ENCODE data around the gene IKBKE.

The IKBKE gene

DNA sequence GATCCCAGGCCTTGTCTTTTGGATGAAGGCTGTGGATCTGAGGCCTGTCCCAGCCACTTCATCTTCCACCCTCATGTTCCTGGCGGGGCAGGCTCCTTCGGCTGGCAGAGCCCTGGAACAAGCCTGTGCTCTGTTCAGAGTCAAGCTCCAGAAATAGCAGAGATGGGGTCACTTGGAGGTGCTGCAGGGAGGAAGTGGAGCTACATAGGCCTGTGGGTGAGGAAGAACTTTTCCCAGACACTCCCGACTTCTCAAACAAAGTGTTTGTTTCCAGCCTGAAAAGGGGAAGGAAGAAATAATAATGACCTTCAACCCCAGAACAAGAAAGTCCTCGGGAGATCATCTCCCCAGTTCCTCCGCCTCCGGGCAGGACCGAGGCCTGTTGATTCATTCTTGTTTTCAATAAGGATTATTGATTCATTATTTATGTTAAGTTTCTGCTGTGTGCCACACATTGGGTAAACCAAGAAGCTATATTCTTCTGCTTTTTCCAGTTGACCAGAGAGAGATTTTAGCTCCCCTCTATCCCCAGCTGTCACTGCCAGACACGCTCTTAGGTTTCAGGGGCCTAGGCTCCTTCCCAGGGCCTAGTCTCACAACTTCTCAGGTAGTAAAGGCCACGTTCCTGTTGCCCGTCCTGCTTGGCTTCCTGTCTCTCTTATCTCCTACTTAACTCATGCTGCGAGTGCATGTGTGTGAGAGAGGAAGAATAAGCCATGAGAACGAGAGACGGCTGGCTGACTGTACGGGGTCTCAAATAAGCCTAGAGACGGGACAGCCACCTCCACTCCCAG lies 16.9 kb downstream of the IKBKE start:
- no peak for DNase-seq (ENCODE audit: low read depth)
- no peak overlapping the region for H3K4me3 ChIP-seq (ENCODE audit: control insufficient read depth, low read depth, low read length)
- TF ChIP-seq, protein P1, sequence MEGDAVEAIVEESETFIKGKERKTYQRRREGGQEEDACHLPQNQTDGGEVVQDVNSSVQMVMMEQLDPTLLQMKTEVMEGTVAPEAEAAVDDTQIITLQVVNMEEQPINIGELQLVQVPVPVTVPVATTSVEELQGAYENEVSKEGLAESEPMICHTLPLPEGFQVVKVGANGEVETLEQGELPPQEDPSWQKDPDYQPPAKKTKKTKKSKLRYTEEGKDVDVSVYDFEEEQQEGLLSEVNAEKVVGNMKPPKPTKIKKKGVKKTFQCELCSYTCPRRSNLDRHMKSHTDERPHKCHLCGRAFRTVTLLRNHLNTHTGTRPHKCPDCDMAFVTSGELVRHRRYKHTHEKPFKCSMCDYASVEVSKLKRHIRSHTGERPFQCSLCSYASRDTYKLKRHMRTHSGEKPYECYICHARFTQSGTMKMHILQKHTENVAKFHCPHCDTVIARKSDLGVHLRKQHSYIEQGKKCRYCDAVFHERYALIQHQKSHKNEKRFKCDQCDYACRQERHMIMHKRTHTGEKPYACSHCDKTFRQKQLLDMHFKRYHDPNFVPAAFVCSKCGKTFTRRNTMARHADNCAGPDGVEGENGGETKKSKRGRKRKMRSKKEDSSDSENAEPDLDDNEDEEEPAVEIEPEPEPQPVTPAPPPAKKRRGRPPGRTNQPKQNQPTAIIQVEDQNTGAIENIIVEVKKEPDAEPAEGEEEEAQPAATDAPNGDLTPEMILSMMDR (conservative IDR thresholded peaks at IDR 0.05; ENCODE audit: control insufficient read depth, insufficient read depth, low read depth, low read length) = no peak

DNA sequence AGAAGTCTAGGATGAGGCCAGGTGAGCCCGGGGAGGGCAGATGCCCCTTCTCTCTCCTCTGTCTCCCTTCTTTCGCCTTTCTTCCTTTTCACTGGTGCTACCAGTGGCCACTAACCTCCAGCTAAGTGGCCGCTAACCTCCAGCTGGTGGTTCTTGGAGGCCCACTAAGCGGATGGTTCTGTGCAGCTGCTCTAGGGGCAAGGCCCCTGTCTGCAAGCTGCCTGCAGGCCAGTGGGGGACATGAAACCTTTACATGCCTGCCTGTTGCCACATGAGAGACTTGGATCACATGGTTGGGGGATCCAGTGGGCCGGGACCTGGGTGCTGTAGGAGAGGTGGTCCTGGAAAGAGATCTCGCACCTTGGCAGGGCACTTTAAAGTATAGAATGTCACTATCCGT lies 17.7 kb downstream of the IKBKE start:
- DNase-seq (ENCODE audit: low read depth) = no peak
- no peak overlapping the region for H3K4me3 ChIP-seq (ENCODE audit: control insufficient read depth, low read depth, low read length)
- TF ChIP-seq, protein P1 (conservative IDR thresholded peaks at IDR 0.05; ENCODE audit: control insufficient read depth, insufficient read depth, low read depth, low read length) = no peak

DNA sequence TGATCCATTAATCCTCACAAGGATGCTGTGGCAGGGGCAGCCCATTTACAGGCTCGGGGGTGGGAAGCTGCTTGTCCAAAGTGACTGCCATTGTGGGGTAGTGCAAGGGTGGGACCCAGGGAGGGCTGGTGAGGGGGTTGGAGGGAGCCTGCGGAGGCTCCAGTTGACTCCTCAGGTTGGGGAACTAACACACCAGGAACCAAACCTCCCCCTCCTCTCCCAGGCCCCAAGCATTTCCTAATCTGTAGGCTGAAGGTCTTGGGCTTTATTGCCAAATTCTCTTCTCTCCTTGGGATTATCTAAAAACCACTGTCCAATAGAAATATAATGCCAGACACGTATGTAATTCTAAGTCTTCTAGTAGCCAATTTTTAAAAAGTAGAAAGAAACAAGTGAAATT lies 18.2 kb downstream of the IKBKE start:
- H3K4me3 ChIP-seq (ENCODE audit: control insufficient read depth, low read depth, low read length) = no peak overlapping the region
- no peak for DNase-seq (ENCODE audit: low read depth)
- TF ChIP-seq, protein P1 (conservative IDR thresholded peaks at IDR 0.05; ENCODE audit: control insufficient read depth, insufficient read depth, low read depth, low read length) = no peak

DNA sequence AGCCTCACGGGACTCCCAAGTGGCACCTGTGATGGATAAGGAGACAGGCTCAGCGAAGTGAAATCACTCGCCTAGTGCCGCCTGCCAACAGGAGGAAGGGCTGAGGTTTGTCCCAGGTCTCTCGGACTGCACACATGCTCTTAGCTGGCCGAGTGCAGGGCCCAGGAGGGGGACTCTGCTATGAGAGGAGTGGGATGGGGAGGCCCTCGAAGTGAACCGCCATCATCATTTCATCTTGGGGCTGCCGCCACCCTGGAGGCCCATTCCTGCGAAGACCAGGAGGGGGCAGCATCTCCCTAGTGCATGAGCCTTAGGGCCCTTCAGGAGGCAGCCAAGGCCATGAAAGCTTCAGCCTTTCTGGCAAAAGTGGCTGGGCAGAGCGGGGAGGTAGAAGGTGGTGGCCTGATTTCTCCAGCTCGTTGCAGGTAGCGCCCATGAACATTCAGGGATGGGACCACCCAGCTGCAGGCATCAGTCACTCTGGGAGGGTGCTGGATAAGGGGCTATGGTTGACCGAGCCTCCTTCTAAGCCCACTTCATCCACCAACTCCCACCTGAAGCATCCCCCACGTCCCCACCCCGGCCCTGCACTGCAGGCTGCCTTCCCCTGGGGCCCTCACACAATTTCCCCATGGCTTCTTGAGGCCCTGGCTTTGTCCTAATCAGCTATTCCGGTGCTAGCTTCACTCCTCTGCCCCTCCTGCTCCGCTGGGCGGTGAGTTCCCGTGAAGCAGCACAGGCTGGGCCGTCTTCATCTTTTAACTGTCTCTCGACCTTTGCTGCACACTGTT lies 19.9 kb downstream of the IKBKE start:
- TF ChIP-seq, protein P1 (conservative IDR thresholded peaks at IDR 0.05; ENCODE audit: control insufficient read depth, insufficient read depth, low read depth, low read length) = peak; percentile 97
- peak; percentile 69 for DNase-seq (ENCODE audit: low read depth)
- H3K4me3 ChIP-seq (ENCODE audit: control insufficient read depth, low read depth, low read length) = no peak overlapping the region

DNA sequence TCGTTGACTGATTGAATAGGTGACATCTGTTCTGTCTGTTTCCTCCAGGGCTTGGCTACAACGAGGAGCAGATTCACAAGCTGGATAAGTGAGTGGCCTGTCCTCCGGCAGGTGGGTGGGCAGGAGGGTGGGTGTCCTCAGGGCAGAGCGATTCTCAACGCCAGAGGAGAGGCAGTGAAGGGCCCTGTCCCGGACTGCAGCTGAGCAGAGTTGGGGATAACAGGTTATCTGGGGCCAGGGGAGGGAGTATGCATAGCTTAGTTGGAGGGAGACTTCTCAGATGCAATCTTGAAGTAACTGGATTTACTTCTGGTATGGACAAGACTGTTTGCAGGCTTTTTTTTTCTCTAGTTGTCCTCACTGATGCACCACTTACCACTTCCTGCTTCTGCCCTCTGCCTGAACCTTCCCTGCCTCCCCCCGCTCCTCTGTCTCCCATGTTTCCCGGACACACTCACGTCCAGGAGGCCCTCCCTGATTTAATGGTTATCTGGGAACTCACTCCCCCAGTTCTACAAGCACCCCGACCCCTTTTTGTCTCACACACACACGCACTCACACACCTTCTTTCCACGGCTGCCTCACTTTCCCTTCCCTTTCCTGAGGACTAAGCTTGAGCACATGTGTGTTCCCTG lies 20.6 kb downstream of the IKBKE start:
- H3K4me3 ChIP-seq (ENCODE audit: control insufficient read depth, low read depth, low read length) = no peak overlapping the region
- peak; percentile 28 for DNase-seq (ENCODE audit: low read depth)
- TF ChIP-seq, protein P1 (conservative IDR thresholded peaks at IDR 0.05; ENCODE audit: control insufficient read depth, insufficient read depth, low read depth, low read length) = no peak

DNA sequence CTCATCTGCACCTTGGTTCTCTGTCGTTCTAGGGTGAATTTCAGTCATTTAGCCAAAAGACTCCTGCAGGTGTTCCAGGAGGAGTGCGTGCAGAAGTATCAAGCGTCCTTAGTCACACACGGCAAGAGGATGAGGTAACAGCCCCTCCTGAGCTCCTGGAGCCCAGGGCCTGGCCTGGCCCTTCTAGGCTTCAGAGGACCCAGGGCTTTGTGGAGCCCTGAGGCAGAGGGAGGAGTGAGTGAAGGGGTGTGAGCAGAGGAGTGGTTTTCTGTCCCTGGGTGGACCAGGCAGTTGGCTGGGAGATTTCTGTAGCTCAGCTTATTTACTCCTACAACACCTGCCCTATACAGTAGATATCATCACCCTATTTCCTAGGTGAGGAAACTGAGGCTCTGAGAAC lies 21.3 kb downstream of the IKBKE start:
- H3K4me3 ChIP-seq (ENCODE audit: control insufficient read depth, low read depth, low read length) = no peak overlapping the region
- no peak for DNase-seq (ENCODE audit: low read depth)
- TF ChIP-seq, protein P1 (conservative IDR thresholded peaks at IDR 0.05; ENCODE audit: control insufficient read depth, insufficient read depth, low read depth, low read length) = no peak
